GM21825 (cell line): ENCODE results near the gene KIRREL3.
"Not testable (repeated sequence)": the region's sequence is repeated elsewhere in the genome, so short reads cannot be mapped to it uniquely, and the experiment has no call there.

Experiments
- ATAC-seq: cut with Tn5 transposase; IDR thresholded peaks from one replicate; pipeline ENCODE4 v1.9.1; 2021; ENCODE audit warnings: mild to moderate bottlenecking, moderate library complexity; ENCODE audit not compliant: unreplicated experiment

The KIRREL3 gene

GRCh38 chr11:126959700-126960099 lies 40.9 kb downstream of the KIRREL3 start:
- ATAC-seq, result no peak

- no peak for ATAC-seq
Measured at GRCh38 chr11:126956635-126957034, 43.9 kb downstream of the KIRREL3 start.

DNA sequence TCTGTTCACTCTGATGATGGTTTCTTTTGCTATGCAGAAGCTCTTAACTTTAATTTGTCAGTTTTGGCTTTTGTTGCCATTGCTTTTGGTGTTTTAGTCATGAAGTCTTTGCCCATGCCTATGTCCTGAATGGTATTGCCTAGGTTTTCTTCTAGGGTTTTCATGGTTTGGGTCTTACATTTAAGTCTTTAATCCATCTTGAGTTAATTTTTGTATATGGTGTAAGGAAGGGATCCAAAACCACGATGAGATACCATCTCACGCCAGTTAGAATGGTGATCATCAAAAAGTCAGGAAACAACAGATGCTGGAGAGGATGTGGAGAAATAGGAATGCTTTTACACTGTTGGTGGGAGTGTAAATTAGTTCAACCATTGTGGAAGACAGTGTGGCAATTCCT lies 48.0 kb downstream of the KIRREL3 start:
- ATAC-seq, result not testable (repeated sequence)

DNA sequence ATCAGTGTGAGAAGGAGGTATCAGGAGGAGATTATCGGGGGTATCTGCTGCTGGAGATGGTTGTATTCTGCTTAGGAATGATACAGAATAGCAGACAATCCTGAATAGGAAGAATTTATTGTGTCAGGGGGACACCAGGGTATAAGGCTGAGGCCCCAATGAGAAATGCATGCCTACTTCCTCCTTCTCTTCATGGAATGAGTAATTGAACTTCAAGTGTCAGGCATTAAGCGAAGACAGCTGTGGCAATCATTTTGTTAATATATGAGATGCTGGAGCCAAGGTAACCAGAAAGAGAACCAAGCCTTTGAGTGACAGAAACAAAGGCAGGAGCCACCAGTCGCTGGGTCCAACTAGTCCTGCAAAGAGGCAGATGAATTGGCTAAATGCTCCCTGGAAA lies 49.1 kb downstream of the KIRREL3 start:
- ATAC-seq, result no peak

DNA sequence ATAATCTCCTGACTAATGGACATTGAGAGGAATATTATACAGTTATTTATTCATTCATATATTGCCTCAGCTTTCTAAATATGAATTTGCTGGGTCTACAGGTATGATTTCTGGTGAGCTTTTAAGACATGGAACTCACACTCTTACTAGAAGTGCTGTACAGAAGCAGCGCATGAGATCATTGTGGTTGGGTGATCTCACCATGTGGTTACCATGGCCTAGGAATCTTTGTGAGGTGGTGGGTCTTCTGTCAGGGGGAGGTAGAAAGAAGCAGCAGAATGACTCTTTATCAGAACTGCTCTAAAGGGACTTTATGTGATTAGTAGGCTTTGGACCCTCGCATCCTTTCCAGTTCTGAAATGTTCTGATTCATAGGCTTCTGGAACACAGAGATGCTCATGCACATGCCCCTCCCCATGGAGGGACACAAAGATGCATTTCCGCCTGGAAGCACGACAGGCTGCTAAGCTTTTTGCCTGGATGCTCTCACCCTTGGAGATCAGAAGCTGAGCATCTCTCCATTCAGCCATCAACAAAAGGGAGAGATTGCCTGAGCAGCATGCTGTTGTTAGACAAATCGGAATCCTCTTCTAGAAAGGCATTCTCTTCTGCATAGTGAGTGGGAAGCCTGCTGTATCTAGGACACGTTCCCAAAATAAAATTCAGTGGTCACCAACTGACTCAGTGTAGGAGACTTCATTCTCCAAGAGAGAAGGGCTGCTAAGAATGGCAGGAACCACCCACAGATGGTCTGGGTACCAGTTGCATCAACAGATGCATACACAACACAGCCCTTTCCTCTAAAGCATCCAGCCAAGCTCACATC lies 51.3 kb downstream of the KIRREL3 start:
- no peak for ATAC-seq

DNA sequence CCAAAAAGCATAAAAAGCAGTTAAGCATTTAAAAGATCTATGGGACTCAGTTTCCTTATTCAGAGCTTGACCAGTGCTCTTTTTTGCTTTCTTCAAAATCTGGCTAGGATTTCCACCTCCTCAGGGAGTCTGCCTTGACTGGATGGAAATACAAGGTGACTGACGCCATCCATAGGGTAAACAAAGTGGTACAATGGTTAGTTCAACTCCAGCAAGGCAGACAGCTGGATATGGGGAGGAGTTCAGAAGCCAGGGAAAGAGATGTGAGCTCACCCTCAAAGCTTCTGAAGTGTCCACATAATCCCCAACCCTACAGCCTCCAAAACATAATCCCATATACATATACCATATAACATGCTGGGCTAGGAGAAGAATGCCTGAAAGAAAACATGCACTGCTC lies 52.0 kb downstream of the KIRREL3 start:
- no peak for ATAC-seq

DNA sequence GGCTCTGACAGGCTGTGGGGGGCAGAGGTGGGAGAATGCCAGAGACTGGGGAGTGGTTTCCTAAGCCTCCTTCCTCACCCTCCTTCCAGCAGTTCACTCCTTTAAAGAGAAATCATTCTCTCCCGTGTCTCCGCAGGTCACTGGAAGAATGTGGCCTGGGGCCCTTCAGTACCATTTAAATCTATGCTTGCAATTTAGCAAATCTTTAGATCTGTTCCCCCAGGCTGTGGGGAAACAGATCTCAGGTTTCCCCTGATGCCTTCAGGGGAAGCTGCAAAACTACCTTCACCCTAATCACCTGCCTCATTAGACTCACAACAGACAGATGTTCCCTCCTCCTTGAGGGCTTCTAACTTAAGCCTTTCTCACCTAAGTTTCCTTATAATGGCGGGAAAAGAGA lies 55.3 kb downstream of the KIRREL3 start:
- ATAC-seq, result no peak

GRCh38 chr11:126943316-126943715 lies 57.3 kb downstream of the KIRREL3 start:
- no peak for ATAC-seq

- no peak for ATAC-seq
Measured at GRCh38 chr11:126942146-126942545, 58.4 kb downstream of the KIRREL3 start.

DNA sequence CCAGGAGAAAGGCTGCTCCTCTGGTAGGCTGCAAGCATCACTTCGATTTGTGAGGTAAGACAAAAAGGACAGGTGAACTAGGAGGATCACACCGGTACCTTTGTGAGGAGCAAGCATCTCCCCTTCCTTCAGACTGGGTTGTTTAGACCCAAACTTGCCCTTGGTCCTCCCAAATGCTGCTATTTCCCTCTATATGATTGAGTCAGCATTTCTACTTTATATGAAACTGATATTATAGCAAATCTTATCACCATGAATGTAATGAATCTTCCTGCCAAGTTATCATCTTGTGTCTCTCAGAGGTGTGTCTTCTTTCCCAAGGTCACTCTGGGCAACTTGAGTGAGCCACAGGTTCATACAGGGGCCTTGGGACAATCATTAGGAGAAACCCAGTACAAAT lies 61.0 kb downstream of the KIRREL3 start:
- ATAC-seq, result no peak

GRCh38 chr11:126938718-126939117 lies 61.9 kb downstream of the KIRREL3 start:
- no peak for ATAC-seq

GRCh38 chr11:126930091-126930841 lies 70.3 kb downstream of the KIRREL3 start:
- ATAC-seq, result no peak

DNA sequence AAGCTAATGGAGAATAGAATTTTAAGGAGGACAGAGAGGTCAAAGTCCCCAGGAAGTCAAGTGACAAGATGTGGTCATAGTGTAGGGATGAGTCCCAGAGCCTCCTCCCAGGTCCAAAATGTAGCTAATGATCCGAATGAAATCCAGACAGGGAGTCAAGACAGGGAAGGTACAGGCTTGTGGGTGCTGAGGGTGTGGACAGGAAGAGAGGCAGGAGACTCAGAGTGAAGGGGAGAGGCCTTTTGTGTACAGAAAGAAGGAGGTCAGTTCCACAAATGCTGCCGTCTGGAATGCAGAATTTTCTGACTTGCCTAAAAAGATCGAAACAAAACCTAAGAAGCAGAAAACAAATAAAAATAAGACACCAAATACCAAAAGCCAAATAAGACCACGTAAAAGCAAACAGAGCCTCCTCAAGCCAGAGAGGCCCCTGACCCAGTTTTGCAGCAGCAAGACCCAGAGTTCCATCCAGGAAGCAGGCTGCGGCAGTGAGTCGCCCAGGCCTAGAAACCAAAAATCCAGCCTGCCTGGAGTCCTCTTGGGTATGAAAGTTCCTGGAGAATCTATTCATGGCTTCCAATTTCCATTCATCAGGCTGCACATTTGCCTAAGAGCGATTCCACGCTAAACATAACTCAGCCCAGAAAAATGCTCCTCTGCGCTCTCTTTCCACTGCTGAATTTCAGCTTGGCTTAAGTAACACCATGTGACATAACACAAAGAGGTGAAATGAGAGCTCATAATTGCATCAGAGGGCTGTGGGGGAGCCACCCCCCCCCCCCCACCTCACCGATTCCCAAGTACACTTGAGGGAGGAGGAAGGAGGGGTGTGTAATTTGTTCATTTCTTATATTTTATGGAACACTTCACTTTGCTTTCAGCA lies 71.2 kb downstream of the KIRREL3 start:
- no peak for ATAC-seq

GRCh38 chr11:126927623-126928022 lies 72.9 kb downstream of the KIRREL3 start:
- no peak for ATAC-seq

DNA sequence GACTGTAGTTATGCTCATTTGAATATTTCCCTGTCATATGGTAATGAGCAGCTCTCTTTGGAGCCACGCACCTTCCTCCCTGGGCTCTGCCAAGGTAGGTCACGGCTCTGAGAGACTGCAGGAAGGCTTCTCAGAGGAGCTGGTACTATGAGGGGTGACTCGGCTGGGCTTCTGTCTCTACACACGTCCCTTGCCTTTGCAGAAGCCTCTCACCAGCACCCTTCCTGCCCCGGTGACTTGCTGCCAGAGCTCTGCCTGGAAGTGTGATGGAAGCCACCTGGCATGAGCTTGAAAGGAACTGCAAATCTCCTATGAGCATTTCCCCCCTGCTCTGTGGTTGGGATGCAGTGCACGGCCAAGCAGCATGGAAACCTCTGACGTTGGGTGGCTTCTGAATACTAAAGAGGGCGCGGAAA lies 74.2 kb downstream of the KIRREL3 start:
- ATAC-seq, result no peak

DNA sequence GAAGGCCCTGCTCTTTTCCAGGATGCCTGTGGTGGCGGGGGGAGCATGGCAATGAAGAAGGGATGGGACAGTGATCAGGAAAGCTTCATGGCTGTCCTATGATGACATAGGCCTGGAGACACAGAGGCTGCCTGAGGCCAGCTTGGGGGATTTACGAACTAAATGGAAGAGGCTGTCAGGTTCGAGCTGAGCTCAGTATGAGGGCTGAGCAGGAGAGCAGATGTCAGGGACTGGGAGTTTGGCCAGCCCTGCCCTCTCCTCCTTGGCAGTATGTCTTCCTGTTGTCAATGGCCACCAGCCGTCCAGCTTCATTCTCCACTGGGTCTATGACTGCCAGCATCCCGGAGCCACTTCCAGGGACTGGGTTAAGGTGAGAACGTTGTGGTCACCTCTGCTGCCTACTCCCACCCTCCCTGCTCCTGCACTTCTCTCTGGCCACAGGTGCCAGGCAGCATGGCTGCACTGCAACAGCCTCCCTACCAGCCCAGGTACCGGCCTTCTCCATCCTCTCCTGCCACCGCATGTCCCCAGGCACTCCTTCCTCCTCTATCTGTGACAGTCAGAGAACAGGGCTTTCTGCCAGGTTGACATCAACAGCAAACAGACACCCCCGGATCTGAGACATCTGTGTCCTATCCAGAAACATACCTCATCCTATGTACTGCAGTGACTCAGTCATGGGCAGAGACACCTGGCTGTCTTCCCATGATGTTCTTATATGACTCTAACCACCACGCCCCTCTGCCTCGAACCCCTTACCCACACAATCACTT lies 75.1 kb downstream of the KIRREL3 start:
- ATAC-seq, result no peak

GRCh38 chr11:126924376-126925040 lies 76.1 kb downstream of the KIRREL3 start:
- no peak for ATAC-seq

DNA sequence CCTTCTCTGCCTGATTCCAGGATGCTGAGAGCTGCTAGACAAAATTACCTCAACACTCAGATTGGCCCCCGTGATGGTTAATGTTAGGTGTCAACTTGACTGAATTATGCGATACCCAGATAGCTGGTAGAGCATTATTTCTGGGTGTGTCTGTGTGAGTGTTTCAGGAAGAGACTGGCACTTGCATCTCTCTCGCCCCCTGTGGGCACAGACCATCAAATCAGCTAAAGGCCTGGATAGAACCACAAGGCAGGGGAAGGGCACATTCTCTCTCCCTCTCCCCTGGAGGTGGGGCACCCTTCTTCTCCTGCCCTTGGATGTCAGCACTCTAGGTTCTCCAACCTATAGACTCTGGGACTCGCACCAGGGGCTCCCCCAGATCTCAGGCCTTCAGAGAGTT lies 79.7 kb downstream of the KIRREL3 start:
- no peak for ATAC-seq

DNA sequence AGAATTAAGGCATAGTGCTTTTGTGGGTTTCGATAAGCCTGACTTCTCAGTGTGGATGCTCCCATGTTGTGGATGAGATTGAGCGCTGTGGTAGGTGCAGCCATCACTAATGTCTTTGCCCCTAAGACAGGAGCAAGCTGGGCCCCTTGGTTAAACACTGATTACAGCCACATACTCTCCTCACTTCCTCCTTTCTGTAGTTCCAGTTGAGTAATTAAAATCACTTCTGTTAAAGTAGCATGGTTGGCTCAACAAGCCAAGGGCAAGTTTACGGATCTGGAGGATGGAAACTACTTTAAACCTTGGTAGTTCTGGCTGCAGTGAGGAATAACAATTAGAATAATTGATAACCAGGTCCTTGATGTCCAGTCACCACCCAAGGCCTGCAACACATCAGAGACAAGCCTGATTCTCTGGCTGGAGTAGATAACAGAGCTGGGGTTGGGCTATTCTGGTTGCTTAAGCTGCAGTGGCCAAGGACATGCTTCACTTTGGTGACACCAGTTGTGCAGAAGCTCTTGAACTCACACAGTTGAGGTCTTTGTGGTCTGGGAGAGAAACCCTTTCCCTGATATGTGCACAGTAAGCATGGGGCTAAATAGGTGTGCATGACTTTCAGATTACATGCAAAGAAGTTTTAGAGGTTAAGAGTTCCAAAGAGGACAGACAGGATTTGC lies 81.3 kb downstream of the KIRREL3 start:
- peak; percentile 52 for ATAC-seq
